Fibroblast of lung (primary cell): ENCODE results near the gene YPEL3. TPM values are rescaled to one million over a fixed set of nuclear protein-coding genes. Genes with fewer than 3 reads are reported as not detected.

Experiments used
- DNase-seq, 2 donors: peaks; one replicate each; pipeline versions ENCODE4 v3.0.0 to v3.0.0-alpha.2; 2010; ENCODE audit warnings: low read depth in 2 of 2
- H2AFZ ChIP-seq: 2 replicates; pipeline ENCODE4 v1.5.1; 2012; ENCODE audit warnings: low read length, control low read depth, inconsistent platforms
- H3K27ac ChIP-seq: 2 replicates; pipeline ENCODE4 v1.5.1; 2011; ENCODE audit warnings: low read length, control low read depth; ENCODE audit not compliant: insufficient read depth
- H3K27me3 ChIP-seq: 2 replicates; pipeline ENCODE4 v1.5.1; 2011; ENCODE audit warnings: mild to moderate bottlenecking, low read length; ENCODE audit not compliant: control insufficient read depth, insufficient read depth
- H3K36me3 ChIP-seq: 2 replicates; pipeline ENCODE4 v1.5.1; 2011; ENCODE audit warnings: low read length; ENCODE audit not compliant: control insufficient read depth, insufficient read depth
- H3K4me1 ChIP-seq: 2 replicates; pipeline ENCODE4 v1.5.1; 2011; ENCODE audit warnings: low read length; ENCODE audit not compliant: control insufficient read depth, insufficient read depth; ENCODE audit errors: extremely low read depth
- H3K4me2 ChIP-seq: 2 replicates; pipeline ENCODE4 v1.5.1; 2011; ENCODE audit warnings: low read length, control low read depth; ENCODE audit not compliant: insufficient read depth; ENCODE audit errors: extremely low read depth
- H3K4me3 ChIP-seq, 4 experiments: fragments of 200-600 bp in 1 of 4; sonication (generic) in 1 of 4; replicated peaks in 1 of 4; 2 replicates each; pipeline ENCODE4 v1.5.1; 2011 to 2016; ENCODE audit warnings: low read length in 4 of 4, low read depth in 3 of 4, mild to moderate bottlenecking in 3 of 4, control low read depth in 2 of 4, inconsistent platforms in 1 of 4, mixed read lengths in 1 of 4; ENCODE audit not compliant: insufficient read depth in 1 of 4; ENCODE audit errors: control extremely low read depth in 1 of 4
- H3K79me2 ChIP-seq: 2 replicates; pipeline ENCODE4 v1.5.1; 2012; ENCODE audit warnings: mild to moderate bottlenecking, low read length, inconsistent platforms; ENCODE audit not compliant: control insufficient read depth, insufficient read depth
- H3K9ac ChIP-seq: 2 replicates; pipeline ENCODE4 v1.5.1; 2011; ENCODE audit warnings: mild to moderate bottlenecking, low read length, control low read depth; ENCODE audit not compliant: insufficient read depth
- H3K9me3 ChIP-seq: 2 replicates; pipeline ENCODE4 v1.5.1; 2012; ENCODE audit warnings: low read depth, low read length; ENCODE audit not compliant: control insufficient read depth, insufficient read depth
- H4K20me1 ChIP-seq: 2 replicates; pipeline ENCODE4 v1.5.1; 2011; ENCODE audit warnings: low read length; ENCODE audit not compliant: control insufficient read depth, insufficient read depth; ENCODE audit errors: extremely low read depth
- EZH2 ChIP-seq: IDR thresholded peaks from 2 replicates; pipeline ENCODE4 v1.5.1; 2012; ENCODE audit warnings: low read length, control low read depth, mild to moderate bottlenecking; ENCODE audit errors: missing control alignments
- polyA plus RNA-seq, 2 donors: library from polyadenylated mRNA; depleted of rRNA in 1 of 2; stranded (reverse) in 1 of 2; unstranded in 1 of 2; fragments of >200 nt; gene quantifications; 2 replicates each; pipeline ENCODE4 v1.2.1, GENCODE V29; 2011 to 2012; ENCODE audit warnings: missing spikeins in 1 of 2
- total RNA-seq: library from RNA; depleted of rRNA; stranded (reverse); fragments of >200 nt; gene quantifications from 2 replicates; pipeline ENCODE4 v1.2.1, GENCODE V29; 2014
- TF ChIP-seq, protein P1 (sequence below), 2 donors: IDR thresholded peaks in 1 of 2; conservative IDR thresholded peaks in 1 of 2; 1 replicate in 1 of 2; 2 replicates in 1 of 2; pipeline ENCODE4 v1.5.1; 2011 to 2012; ENCODE audit warnings: low read length in 2 of 2, control low read depth in 1 of 2, inconsistent platforms in 1 of 2, low read depth in 1 of 2, mild to moderate bottlenecking in 1 of 2

Gene YPEL3
- total and polyA plus RNA-seq, 2 donors (not counting 1 experiment from before 2014, with no cell fraction given), result 16.0 to 21.4 TPM

DNA sequence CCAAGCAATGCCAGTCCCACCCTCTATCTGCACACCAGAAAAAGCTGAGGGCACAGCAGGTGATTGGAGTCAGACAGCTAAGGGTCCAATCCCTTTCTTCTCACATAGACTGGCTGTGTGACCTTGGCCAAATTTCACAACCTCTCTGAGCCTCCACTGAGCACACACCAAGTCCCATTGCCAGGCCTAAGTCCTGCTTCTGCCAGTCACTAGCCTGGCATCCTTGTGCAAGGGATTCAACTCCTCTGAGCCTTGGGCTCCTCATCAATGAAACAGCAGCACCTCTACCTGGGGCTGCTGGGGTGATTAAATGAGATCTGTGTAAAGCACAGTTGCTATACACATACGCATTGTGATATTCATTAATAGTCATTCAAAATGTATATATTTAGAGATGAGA is 49.4 kb downstream of the YPEL3 start:
- Histone ChIP-seq H3K4me2 (no peak overlapping the region), H3K9ac (no peak overlapping the region), H3K36me3 (no peaks in the 10 kb centered on the region), H3K4me3 (no peak overlapping the region), H3K9me3 (no peaks in the 10 kb centered on the region), H4K20me1 (no peaks in the 10 kb centered on the region), H3K27me3 (no peaks in the 10 kb centered on the region), H3K27ac (no peak overlapping the region), H3K4me1 (no peaks in the 10 kb centered on the region), H2AFZ (no peak overlapping the region), H3K79me2 (no peaks in the 10 kb centered on the region)
- no peak for DNase-seq
- TF ChIP-seq, protein P1, sequence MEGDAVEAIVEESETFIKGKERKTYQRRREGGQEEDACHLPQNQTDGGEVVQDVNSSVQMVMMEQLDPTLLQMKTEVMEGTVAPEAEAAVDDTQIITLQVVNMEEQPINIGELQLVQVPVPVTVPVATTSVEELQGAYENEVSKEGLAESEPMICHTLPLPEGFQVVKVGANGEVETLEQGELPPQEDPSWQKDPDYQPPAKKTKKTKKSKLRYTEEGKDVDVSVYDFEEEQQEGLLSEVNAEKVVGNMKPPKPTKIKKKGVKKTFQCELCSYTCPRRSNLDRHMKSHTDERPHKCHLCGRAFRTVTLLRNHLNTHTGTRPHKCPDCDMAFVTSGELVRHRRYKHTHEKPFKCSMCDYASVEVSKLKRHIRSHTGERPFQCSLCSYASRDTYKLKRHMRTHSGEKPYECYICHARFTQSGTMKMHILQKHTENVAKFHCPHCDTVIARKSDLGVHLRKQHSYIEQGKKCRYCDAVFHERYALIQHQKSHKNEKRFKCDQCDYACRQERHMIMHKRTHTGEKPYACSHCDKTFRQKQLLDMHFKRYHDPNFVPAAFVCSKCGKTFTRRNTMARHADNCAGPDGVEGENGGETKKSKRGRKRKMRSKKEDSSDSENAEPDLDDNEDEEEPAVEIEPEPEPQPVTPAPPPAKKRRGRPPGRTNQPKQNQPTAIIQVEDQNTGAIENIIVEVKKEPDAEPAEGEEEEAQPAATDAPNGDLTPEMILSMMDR (conservative IDR thresholded peaks at IDR 0.05 in 1 of 2, IDR thresholded peaks at IDR 0.05 in 1 of 2; ENCODE audit: low read depth in 1 of 2, low read length in 2 of 2), result no peak
- TF ChIP-seq EZH2, result no peak

DNA sequence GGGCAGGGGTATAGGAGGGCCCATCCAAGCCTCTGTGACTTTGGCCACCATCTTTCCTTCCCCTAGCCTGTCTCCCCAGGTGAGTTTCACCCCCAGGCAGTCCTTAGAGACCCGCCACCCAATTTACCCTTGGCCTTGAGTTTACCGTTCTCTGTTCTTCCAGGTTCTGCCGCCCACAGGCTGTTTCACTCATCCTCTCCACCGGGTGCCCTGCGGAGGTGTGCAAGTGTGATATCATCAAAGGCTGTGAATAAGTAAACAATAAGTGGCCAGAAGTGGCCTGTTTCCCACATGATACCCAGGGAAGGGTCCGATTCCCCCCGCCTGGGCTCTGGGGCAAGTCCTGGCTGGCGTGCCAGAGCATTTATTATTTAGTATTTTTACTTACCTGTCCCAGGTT is 49.8 kb downstream of the YPEL3 start:
- no peaks in the 10 kb centered on the region for H4K20me1 ChIP-seq
- no peak overlapping the region for H3K27ac ChIP-seq
- no peak overlapping the region for H3K4me3 ChIP-seq
- H3K9ac ChIP-seq, result no peak overlapping the region
- H3K4me2 ChIP-seq, result no peak overlapping the region
- no peak for DNase-seq
- no peaks in the 10 kb centered on the region for H3K79me2 ChIP-seq
- no peaks in the 10 kb centered on the region for H3K4me1 ChIP-seq
- no peaks in the 10 kb centered on the region for H3K27me3 ChIP-seq
- H3K9me3 ChIP-seq, result no peaks in the 10 kb centered on the region
- no peak overlapping the region for H2AFZ ChIP-seq
- no peaks in the 10 kb centered on the region for H3K36me3 ChIP-seq
- no peak for TF ChIP-seq EZH2
- TF ChIP-seq, protein P1 (conservative IDR thresholded peaks at IDR 0.05 in 1 of 2, IDR thresholded peaks at IDR 0.05 in 1 of 2; ENCODE audit: low read depth in 1 of 2, low read length in 2 of 2), result no peak

Other genes starting within 250 kb of the YPEL3 start
- 89.1 and 99.6 TPM in 2 replicates for gene CDIPT, start 233.0 kb downstream of the YPEL3 start, total RNA-seq
- 78.1 and 84.9 TPM in 2 replicates for gene CDIPT, start 233.0 kb downstream of the YPEL3 start, polyA plus RNA-seq
- gene SEZ6L2, start 196.7 kb downstream of the YPEL3 start, total RNA-seq, result 1.8 and 2.6 TPM in 2 replicates
- 0.80 and 1.2 TPM in 2 replicates for gene SEZ6L2, start 196.7 kb downstream of the YPEL3 start, polyA plus RNA-seq
- gene ASPHD1, start 195.7 kb downstream of the YPEL3 start, total RNA-seq, result 5.4 and 5.9 TPM in 2 replicates
- 0.77 and 1.3 TPM in 2 replicates for gene ASPHD1, start 195.7 kb downstream of the YPEL3 start, polyA plus RNA-seq
- gene KCTD13, start 170.0 kb downstream of the YPEL3 start, total RNA-seq, result 4.6 and 6.3 TPM in 2 replicates
- gene KCTD13, start 170.0 kb downstream of the YPEL3 start, polyA plus RNA-seq, result 5.7 and 5.9 TPM in 2 replicates
- gene TMEM219, start 134.1 kb downstream of the YPEL3 start, total RNA-seq, result 80.6 and 100 TPM in 2 replicates
- 79.4 and 86.3 TPM in 2 replicates for gene TMEM219, start 134.1 kb downstream of the YPEL3 start, polyA plus RNA-seq
- gene TAOK2, start 122.3 kb downstream of the YPEL3 start, total RNA-seq, result 36.5 and 41.3 TPM in 2 replicates
- gene TAOK2, start 122.3 kb downstream of the YPEL3 start, polyA plus RNA-seq, result 12.3 and 14.3 TPM in 2 replicates
- gene HIRIP3, start 100.6 kb downstream of the YPEL3 start, total RNA-seq, result 5.6 and 7.9 TPM in 2 replicates
- gene HIRIP3, start 100.6 kb downstream of the YPEL3 start, polyA plus RNA-seq, result 3.0 and 7.2 TPM in 2 replicates
- gene INO80E, start 100.0 kb downstream of the YPEL3 start, total RNA-seq, result 16.3 and 18.5 TPM in 2 replicates
- 21.9 and 37.1 TPM in 2 replicates for gene INO80E, start 100.0 kb downstream of the YPEL3 start, polyA plus RNA-seq
- 0.26 and 0.33 TPM in 2 replicates for gene DOC2A, start 85.2 kb downstream of the YPEL3 start, total RNA-seq
- gene DOC2A, start 85.2 kb downstream of the YPEL3 start, polyA plus RNA-seq, result 0.03 TPM in 1 of 2 replicates, not detected in the other
- not detected in 2 replicates for gene C16orf92, start 73.0 kb downstream of the YPEL3 start, total RNA-seq
- not detected in 2 replicates for gene C16orf92, start 73.0 kb downstream of the YPEL3 start, polyA plus RNA-seq
- not detected in 2 replicates for gene TLCD3B, start 64.9 kb downstream of the YPEL3 start, total RNA-seq
- gene TLCD3B, start 64.9 kb downstream of the YPEL3 start, polyA plus RNA-seq, result 0.11 TPM in 1 of 2 replicates, not detected in the other
- 461 and 474 TPM in 2 replicates for gene ALDOA, start 30.5 kb downstream of the YPEL3 start, total RNA-seq
- 1,015 and 1,066 TPM in 2 replicates for gene ALDOA, start 30.5 kb downstream of the YPEL3 start, polyA plus RNA-seq
- gene PPP4C, start 20.2 kb downstream of the YPEL3 start, total RNA-seq, result 134 and 147 TPM in 2 replicates
- 116 and 161 TPM in 2 replicates for gene PPP4C, start 20.2 kb downstream of the YPEL3 start, polyA plus RNA-seq
- 0.26 and 0.33 TPM in 2 replicates for gene TBX6, start 4.3 kb downstream of the YPEL3 start, total RNA-seq
- not detected in 2 replicates for gene TBX6, start 4.3 kb downstream of the YPEL3 start, polyA plus RNA-seq
- gene GDPD3, start 17.3 kb upstream of the YPEL3 start, total RNA-seq, result 1.0 and 1.2 TPM in 2 replicates
- gene GDPD3, start 17.3 kb upstream of the YPEL3 start, polyA plus RNA-seq, result 1.2 and 1.3 TPM in 2 replicates
- gene MAPK3, start 27.0 kb upstream of the YPEL3 start, total RNA-seq, result 32.1 and 48.7 TPM in 2 replicates
- gene MAPK3, start 27.0 kb upstream of the YPEL3 start, polyA plus RNA-seq, result 167 and 264 TPM in 2 replicates
- 0.17 and 0.26 TPM in 2 replicates for gene CORO1A, start 87.4 kb upstream of the YPEL3 start, total RNA-seq
- gene CORO1A, start 87.4 kb upstream of the YPEL3 start, polyA plus RNA-seq, result 0.85 and 2.6 TPM in 2 replicates
- gene BOLA2B, start 97.5 kb upstream of the YPEL3 start, total RNA-seq, result 12.6 and 18.0 TPM in 2 replicates
- 47.4 and 79.2 TPM in 2 replicates for gene BOLA2B, start 97.5 kb upstream of the YPEL3 start, polyA plus RNA-seq
- gene SLX1A, start 97.7 kb upstream of the YPEL3 start, total RNA-seq, result 18.2 and 19.2 TPM in 2 replicates
- 3.9 and 11.5 TPM in 2 replicates for gene SLX1A, start 97.7 kb upstream of the YPEL3 start, polyA plus RNA-seq
- gene SULT1A3, start 103.0 kb upstream of the YPEL3 start, total RNA-seq, result 2.1 and 2.8 TPM in 2 replicates
- 3.1 and 4.1 TPM in 2 replicates for gene SULT1A3, start 103.0 kb upstream of the YPEL3 start, polyA plus RNA-seq
- 1.3 and 3.0 TPM in 2 replicates for gene NPIPB13, start 152.3 kb upstream of the YPEL3 start, total RNA-seq
- 0.33 and 0.62 TPM in 2 replicates for gene NPIPB13, start 152.3 kb upstream of the YPEL3 start, polyA plus RNA-seq